MCF 10A (cell line): ENCODE data around the gene CCDC73. TPM values are rescaled to one million over a fixed set of nuclear protein-coding genes. Genes with fewer than 3 reads are reported as not detected.
A peak's percentile ranks its signal among the peaks of the same experiment; 100 is the strongest.

ENCODE experiments used
- BruUV-seq: library from RNA; stranded (reverse); fragments of 400-500 nt; replicated peaks from 2 replicates; lab custom pipeline; 2021; lab: Mats Ljungman, UMichigan
- CTCF ChIA-PET: fragments of 300-600 bp; sonication (Branson Sonifier 250); formaldehyde crosslinking; extraction: SDS; loops from one replicate; lab custom pipeline; 2021; ENCODE audit warnings: antibody characterized with exemption, inconsistent platforms; lab: Yijun Ruan, JAX
- POLR2A ChIA-PET: fragments of 300-600, 350-650 bp; sonication (Branson Sonifier 250); formaldehyde crosslinking; extraction: SDS; loops from one replicate; lab custom pipeline; 2020; ENCODE audit warnings: antibody characterized with exemption, inconsistent platforms; lab: Yijun Ruan, JAX
- DNase-seq: peaks from one replicate; pipeline ENCODE4 v3.0.0-alpha.2; 2018; ENCODE audit not compliant: unreplicated experiment
- H3K27ac Mint-ChIP-seq: one replicate; pipeline ENCODE4 v1.8.0; 2022; ENCODE audit warnings: mild to moderate bottlenecking, low read depth, mixed read lengths; ENCODE audit not compliant: unreplicated experiment
- H3K27me3 Mint-ChIP-seq: one replicate; pipeline ENCODE4 v1.8.0; 2022; ENCODE audit warnings: mixed read lengths; ENCODE audit not compliant: insufficient read depth, unreplicated experiment
- H3K36me3 Mint-ChIP-seq: one replicate; pipeline ENCODE4 v1.8.0; 2022; ENCODE audit warnings: mild to moderate bottlenecking, moderate library complexity, mixed read lengths; ENCODE audit not compliant: insufficient read depth, unreplicated experiment
- H3K4me1 Mint-ChIP-seq: one replicate; pipeline ENCODE4 v1.8.0; 2022; ENCODE audit warnings: mixed read lengths; ENCODE audit not compliant: insufficient read depth, unreplicated experiment
- H3K4me3 Mint-ChIP-seq: one replicate; pipeline ENCODE4 v1.8.0; 2022; ENCODE audit warnings: mild to moderate bottlenecking, moderate library complexity, mixed read lengths; ENCODE audit not compliant: unreplicated experiment
- H3K9me3 Mint-ChIP-seq: one replicate; pipeline ENCODE4 v1.8.0; 2022; ENCODE audit warnings: mixed read lengths; ENCODE audit not compliant: unreplicated experiment
- CTCF ChIP-seq: fragments of 200-600 bp; IDR thresholded peaks from one replicate; pipeline ENCODE4 v1.8.0; 2022; ENCODE audit warnings: antibody characterized with exemption, mild to moderate bottlenecking; ENCODE audit not compliant: unreplicated experiment
- intact Hi-C: fragments of 100-400 bp; cut with micrococcal nuclease; formaldehyde crosslinking; loops from 2 replicates; pipeline ENCODE4 v1.14.1; 2022
- total RNA-seq: library from RNA; stranded (reverse); gene quantifications from 2 replicates; pipeline ENCODE4 v1.2.3, GENCODE V29; 2022

The CCDC73 gene
- total RNA-seq, 1 experiment from 2014 or later, result 0.09 TPM

- Mint-ChIP-seq H3K27me3 (no peaks in the 10 kb centered on the region), H3K4me1 (no peaks in the 10 kb centered on the region), H3K36me3 (no peaks in the 10 kb centered on the region), H3K27ac (peak overlapping the region; percentile 12), H3K4me3 (peak overlapping the region; percentile 81), H3K9me3 (no peaks in the 10 kb centered on the region)
- CTCF ChIA-PET, result interaction anchor here (1.0 to 1.3 kb wide), 2 partner anchors 38 to 62 kb away, joined by 3 to 7 read pairs; partner anchors contain the start of gene QSER1
- intact Hi-C loops, result no loop called here
- no peak for TF ChIP-seq CTCF
- DNase-seq, result peak; percentile 25
- POLR2A ChIA-PET, result interaction anchor here (0.6 to 9.1 kb wide), 6 partner anchors 8 to 280 kb away, joined by 3 to 76 read pairs (median 6); partner anchors contain the start of gene QSER1
- BruUV-seq, result no TSS peak
These were observed 36.3 kb upstream of the CCDC73 start for GRCh38 chr11:32830796-32831195.

- Mint-ChIP-seq H3K4me1 (no peaks in the 10 kb centered on the region), H3K27me3 (no peaks in the 10 kb centered on the region), H3K36me3 (no peaks in the 10 kb centered on the region), H3K9me3 (no peaks in the 10 kb centered on the region), H3K27ac (peak overlapping the region; percentile 12), H3K4me3 (peak overlapping the region; percentile 81)
- intact Hi-C loops, result no loop called here
- TSS peak; percentile 54 for BruUV-seq
- ChIA-PET POLR2A (interaction anchor here (0.6 to 9.1 kb wide), 6 partner anchors 8 to 280 kb away, joined by 3 to 76 read pairs (median 6); partner anchors contain the start of gene QSER1), CTCF (interaction anchor here (1.0 to 1.3 kb wide), 2 partner anchors 38 to 63 kb away, joined by 3 to 7 read pairs; partner anchors contain the start of gene QSER1)
- TF ChIP-seq CTCF, result no peak
- DNase-seq, result peak; percentile 80
These were observed 35.9 kb upstream of the CCDC73 start for GRCh38 chr11:32830413-32830738.

- Mint-ChIP-seq H3K9me3 (no peaks in the 10 kb centered on the region), H3K4me3 (peak within 1 kb of the TSS; percentile 81), H3K27ac (peak within 1 kb of the TSS; percentile 81), H3K27me3 (no peaks in the 10 kb centered on the region), H3K36me3 (no peaks in the 10 kb centered on the region), H3K4me1 (no peaks in the 10 kb centered on the region)
- no peak for TF ChIP-seq CTCF
- intact Hi-C loops, result loop anchor here (5.0 kb wide), 1 partner anchor 62 kb away; the partner anchor contains the start of gene QSER1
- ChIA-PET POLR2A (interaction anchor here (0.6 to 9.1 kb wide), 10 partner anchors 9 to 281 kb away, joined by 3 to 76 read pairs (median 5); partner anchors contain the start of gene QSER1), CTCF (interaction anchor here (1.3 kb wide), 1 partner anchor 63 kb away, joined by 7 read pairs; the partner anchor contains the start of gene QSER1)
- no TSS peak for BruUV-seq
- peak; percentile 77 for DNase-seq
These were observed 35.4 kb upstream of the CCDC73 start, which contains the start of gene PRRG4 for GRCh38 chr11:32829680-32830412. TSS of gene PRRG4 (plus strand) at chr11:32829927. CDS start at chr11:32830530, 603 bp downstream.

- no peak for TF ChIP-seq CTCF
- peak overlapping the region; percentile 81 for H3K4me3 Mint-ChIP-seq
- intact Hi-C loops, result loop anchor here (5.0 kb wide), 1 partner anchor 63 kb away; the partner anchor contains the start of gene QSER1
- no peaks in the 10 kb centered on the region for H3K9me3 Mint-ChIP-seq
- no peak for DNase-seq
- ChIA-PET POLR2A (interaction anchor here (0.6 to 9.1 kb wide), 7 partner anchors 9 to 144 kb away, joined by 3 to 76 read pairs (median 5); partner anchors contain the start of gene QSER1), CTCF (interaction anchor here (0.9 kb wide), 1 partner anchor 21 kb away, joined by 4 read pairs; no protein-coding TSS in a partner anchor)
- no peaks in the 10 kb centered on the region for H3K36me3 Mint-ChIP-seq
- no TSS peak for BruUV-seq
- H3K27me3 Mint-ChIP-seq, result no peaks in the 10 kb centered on the region
- H3K4me1 Mint-ChIP-seq, result no peaks in the 10 kb centered on the region
- peak overlapping the region; percentile 81 for H3K27ac Mint-ChIP-seq
These were observed 34.8 kb upstream of the CCDC73 start for GRCh38 chr11:32829157-32829679.
